Measurements from ENCODE around the gene PI4KB.

GRCh38 chr1:151255381-151255780, 71.8 kb downstream of the PI4KB start:
- TF ChIP-seq CTCF (conservative IDR thresholded peaks at IDR 0.05; ENCODE audit: low read length) (no peak), EZH2phosphoT487 (IDR thresholded peaks at IDR 0.05; ENCODE audit: borderline replicate concordance, low read depth, low read length) (no peak)
